ENCODE data around the gene TMEM119.
"Not testable (repeated sequence)": the region's sequence is repeated elsewhere in the genome, so short reads cannot be mapped to it uniquely, and the experiment has no call there.

The TMEM119 gene

DNA sequence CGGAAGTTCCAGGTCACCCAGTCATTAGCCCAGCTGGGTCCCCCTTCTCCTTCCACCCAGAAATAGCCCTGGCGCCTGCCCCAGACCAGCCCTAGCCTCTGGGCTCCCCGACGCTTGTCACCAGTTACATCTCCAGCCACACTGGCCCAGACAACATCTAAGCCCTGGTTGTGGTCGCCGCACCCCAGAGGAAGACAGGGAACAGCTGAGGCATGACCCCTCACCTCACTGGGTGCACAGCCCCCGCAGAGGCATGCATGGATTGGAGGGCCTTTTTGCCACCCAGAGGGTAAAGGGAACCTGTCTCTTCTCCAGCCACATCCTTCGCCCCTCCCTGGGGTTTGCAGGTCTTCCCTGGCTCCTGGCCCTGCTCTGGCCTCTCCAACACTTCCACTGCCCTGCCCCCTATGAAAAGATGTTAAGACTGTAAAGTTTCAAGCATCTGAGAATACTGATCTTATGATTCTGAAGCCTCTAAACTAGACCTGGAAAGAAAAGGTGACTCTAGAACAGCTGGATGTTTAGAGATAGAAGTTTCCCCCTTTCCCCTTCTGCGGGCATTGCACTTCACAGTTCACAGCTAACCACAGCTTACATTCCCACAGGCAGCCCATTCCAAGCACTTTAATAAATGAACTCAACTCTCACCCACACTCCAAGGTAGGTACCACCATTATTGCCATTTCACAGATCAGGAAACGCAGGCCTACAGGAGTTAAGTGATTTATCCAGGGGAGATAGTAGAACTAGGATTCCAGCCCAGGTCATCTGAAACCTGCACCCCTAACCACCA, 14.7 kb downstream of the TMEM119 start:
- DNase-seq (ENCODE audit: low read depth): no peak

- DNase-seq (ENCODE audit: low read depth): no peak
Measured at GRCh38 chr12:108582509-108582908, 15.4 kb downstream of the TMEM119 start.

GRCh38 chr12:108581311-108582227, 16.3 kb downstream of the TMEM119 start:
- no peak for DNase-seq (ENCODE audit: low read depth)

GRCh38 chr12:108580531-108580930, 17.4 kb downstream of the TMEM119 start:
- no peak for DNase-seq (ENCODE audit: low read depth)

DNA sequence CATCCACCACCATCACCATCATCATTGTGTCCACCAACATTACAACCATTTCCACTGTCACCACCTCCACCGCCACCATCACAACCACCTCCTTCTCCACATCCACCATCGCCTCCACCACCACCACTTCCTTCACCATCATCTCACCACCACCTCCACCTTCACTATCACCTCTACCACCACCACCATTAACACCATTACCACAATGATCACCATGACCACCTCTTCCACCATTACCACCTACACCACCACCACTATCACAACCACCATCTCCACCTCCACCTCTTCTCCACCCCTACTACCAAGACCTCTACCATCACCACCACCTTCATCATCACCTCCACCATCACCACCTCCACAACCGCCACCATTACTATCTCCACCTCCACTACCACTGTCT, 19.1 kb downstream of the TMEM119 start:
- DNase-seq (ENCODE audit: low read depth): no peak

DNA sequence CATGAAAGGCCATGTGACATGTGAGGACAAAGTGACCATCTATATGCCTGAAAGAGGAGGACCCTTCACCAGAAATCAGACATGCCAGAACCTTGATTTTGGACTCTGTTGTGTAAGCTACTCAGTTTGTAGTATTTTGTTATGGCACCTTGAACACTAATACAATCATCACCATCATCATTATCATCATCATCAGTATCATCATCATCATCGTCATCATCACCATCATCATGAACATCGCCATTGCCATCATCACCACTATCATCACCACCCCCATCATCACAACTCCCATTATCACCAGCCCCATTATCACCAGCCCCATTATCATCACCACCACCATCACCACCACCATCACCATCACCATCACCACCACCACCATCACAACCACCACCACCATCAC, 19.6 kb downstream of the TMEM119 start:
- no peak for DNase-seq (ENCODE audit: low read depth)

- no peak for DNase-seq (ENCODE audit: low read depth)
Measured at GRCh38 chr12:108577458-108577857, 20.4 kb downstream of the TMEM119 start.

DNA sequence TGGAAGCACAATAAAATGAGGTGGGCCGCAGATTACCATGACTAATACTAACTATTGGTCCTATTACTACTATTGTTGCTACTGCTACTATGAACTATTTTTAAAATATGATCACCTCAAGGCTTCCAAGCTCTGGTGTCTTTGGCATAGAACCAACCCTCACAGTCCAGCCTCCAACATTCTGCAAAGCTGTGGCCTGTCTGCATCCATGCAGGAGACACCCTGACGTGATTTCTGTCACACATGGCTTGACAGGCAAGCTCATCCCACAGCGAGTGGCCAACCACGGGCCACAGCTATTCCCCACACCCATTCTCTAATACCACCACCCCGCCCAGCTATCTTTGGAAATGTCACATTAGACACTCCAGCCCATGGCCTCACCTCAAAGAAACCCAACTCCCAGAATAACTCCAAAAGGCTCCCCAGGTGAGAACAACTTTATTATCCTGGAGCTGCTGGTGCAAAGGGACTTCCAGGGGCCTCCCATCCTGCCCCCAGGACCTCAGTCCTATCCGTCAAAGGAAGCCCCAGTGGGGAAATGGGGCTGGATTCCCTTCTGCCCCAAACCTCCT, 21.1 kb downstream of the TMEM119 start:
- DNase-seq (ENCODE audit: low read depth): no peak

DNA sequence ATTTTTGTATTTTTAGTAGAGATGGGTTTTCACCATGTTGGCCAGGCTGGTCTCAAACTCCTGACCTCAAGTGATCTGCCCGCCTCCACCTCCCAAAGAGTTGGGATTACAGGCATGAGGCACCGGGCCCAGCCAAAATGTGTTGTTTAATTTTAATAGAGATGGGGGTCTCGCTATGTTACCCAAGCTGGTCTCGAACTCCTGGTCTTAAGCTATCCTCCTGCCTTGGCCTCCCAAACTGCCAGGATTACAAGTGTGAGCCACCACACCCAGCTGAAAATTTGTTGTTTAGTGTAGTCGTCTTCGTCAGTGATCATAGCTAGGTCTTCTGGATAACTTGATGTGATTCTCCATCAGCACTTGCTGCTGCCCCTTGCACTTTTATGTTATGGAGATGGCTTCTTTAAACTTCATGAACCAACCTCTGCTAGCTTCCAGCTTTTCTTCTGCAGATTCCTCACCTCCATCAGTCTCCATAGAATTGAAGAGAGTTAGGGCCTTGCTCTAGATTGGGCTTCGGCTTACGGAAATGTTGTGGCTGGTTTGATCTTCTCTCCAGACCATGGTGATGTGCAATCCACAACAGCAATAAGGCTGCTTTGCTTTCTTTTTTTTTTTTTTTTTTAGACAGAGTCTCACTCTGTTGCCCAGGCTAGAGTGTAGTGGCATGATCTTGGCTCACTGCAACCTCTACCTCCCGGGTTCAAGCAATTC, 22.5 kb downstream of the TMEM119 start:
- DNase-seq (ENCODE audit: low read depth): no peak

- not testable (repeated sequence) for DNase-seq (ENCODE audit: low read depth)
Measured at GRCh38 chr12:108574276-108574675, 23.6 kb downstream of the TMEM119 start.

GRCh38 chr12:108573317-108573716, 24.6 kb downstream of the TMEM119 start:
- DNase-seq (ENCODE audit: low read depth): no peak

GRCh38 chr12:108572166-108572790, 25.6 kb downstream of the TMEM119 start:
- no peak for DNase-seq (ENCODE audit: low read depth)

DNA sequence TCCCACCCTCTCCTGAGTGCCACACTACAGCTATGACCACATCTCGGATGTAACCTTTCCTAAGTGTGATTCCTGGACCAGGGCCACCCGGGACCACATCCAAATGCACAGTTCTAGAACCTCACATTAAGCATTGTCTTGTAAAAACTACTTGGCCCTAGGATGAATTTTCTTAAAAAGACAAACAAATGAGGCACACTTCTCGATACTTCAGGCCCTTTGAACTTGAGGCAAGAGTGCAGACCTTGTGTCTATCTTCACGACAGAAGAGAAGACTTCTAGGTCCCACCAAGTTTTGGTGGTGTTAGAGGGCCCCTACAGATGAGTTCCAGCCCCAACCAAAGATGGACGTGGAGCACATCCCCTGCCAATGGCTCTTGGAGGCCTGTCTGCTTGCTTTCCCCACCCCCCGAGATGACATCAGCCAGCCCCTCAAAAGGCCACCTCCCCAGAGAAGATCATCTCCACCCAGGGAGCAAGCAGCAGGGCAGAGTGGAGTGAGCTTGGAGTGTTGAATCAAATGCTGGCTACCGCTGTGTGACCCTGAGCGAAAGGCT, 26.2 kb downstream of the TMEM119 start:
- DNase-seq (ENCODE audit: low read depth): no peak

DNA sequence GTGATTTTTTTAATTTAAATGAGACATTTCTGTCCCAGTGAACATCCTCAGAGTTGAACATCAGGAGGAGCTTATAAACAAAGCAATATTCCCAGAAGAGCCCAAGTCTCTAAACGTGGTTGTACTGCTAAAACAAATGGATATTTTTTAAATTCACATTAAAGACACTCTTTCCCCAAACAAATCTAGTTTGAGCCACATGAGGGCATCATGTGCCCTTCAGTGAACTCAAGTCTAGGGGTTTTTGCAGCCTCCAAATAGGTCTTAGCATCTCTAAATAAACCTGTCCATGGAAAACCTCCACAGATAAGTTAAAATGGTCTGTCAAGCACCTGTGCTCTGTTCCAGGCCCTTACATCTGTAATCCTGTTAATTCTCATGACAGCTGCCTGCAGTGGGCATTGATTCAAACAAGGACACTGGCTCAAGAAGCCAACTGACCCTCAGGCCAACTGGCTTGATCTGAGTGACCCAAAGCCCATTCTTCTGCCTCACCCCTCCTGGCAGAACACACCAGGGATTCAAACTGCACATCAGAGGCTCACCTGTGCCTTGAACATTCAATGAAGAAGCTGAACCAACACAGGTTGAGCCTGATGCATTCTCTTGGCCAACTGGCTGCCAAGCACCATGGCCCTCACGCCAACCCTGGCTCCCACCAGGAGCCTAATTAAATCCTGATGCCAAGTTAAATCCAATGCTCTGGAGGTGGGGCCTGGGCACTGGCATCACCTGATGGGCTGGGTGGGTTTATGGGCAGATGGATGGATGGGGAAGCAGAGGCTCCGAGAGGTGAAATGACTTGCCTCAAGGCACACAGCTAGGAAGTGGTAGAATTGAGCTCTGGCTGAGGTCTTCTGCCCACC, 26.9 kb downstream of the TMEM119 start:
- DNase-seq (ENCODE audit: low read depth): no peak

- no peak for DNase-seq (ENCODE audit: low read depth)
Measured at GRCh38 chr12:108568338-108569154, 29.3 kb downstream of the TMEM119 start.

GRCh38 chr12:108567406-108568337, 30.2 kb downstream of the TMEM119 start:
- DNase-seq (ENCODE audit: low read depth): no peak

DNA sequence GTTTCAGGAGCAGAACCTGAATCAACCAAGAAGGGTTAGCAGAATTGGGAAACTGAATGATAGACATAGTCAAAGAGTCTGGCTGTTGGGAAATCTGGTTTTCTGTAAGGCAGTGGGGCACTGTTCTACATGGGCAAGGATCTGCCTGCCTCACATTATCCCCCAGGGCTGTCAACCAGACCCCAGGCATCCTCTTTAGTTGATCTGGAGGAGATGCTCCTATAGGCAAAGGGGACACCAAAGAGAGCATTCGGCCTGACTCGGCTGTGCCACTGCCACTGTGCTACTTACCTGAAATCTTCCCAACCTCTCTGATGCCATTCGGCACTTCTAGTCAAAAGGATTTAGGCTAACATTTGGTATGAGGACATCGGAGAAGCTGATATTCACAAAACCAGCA, 31.4 kb downstream of the TMEM119 start:
- no peak for DNase-seq (ENCODE audit: low read depth)

- peak; percentile 85 for DNase-seq (ENCODE audit: low read depth)
Measured at GRCh38 chr12:108565976-108566375, 31.9 kb downstream of the TMEM119 start.
